Skeletal muscle tissue (tissue), 5 donors: ENCODE data around the gene ZNF573. TPM values are rescaled to one million over a fixed set of nuclear protein-coding genes. Genes with fewer than 3 reads are reported as not detected.

Source experiments
- H3K27ac ChIP-seq: one replicate; pipeline ENCODE4 v1.7.0; 2013; ENCODE audit warnings: mild to moderate bottlenecking, low read depth, low read length, inconsistent platforms
- H3K27me3 ChIP-seq, 3 donors: one replicate each; pipeline ENCODE4 v1.7.0; 2013; ENCODE audit warnings: low read length in 3 of 3; ENCODE audit not compliant: control insufficient read depth in 3 of 3, insufficient read depth in 3 of 3
- H3K36me3 ChIP-seq, 3 donors: one replicate each; pipeline ENCODE4 v1.7.0; 2013; ENCODE audit warnings: low read length in 3 of 3; ENCODE audit not compliant: control insufficient read depth in 3 of 3, insufficient read depth in 3 of 3
- H3K4me1 ChIP-seq, 3 donors: one replicate each; pipeline ENCODE4 v1.7.0; 2013; ENCODE audit warnings: low read length in 3 of 3, mild to moderate bottlenecking in 3 of 3; ENCODE audit not compliant: control insufficient read depth in 3 of 3, insufficient read depth in 3 of 3
- H3K4me3 ChIP-seq, 3 donors: one replicate each; pipeline ENCODE4 v1.7.0; 2013; ENCODE audit warnings: low read length in 3 of 3
- H3K9ac ChIP-seq, 3 donors: one replicate each; pipeline ENCODE4 v1.7.0; 2013; ENCODE audit warnings: low read length in 3 of 3, mild to moderate bottlenecking in 3 of 3, moderate library complexity in 2 of 3, low read depth in 1 of 3
- H3K9me3 ChIP-seq, 3 donors: one replicate each; pipeline ENCODE4 v1.7.0; 2013; ENCODE audit warnings: low read length in 3 of 3; ENCODE audit not compliant: control insufficient read depth in 3 of 3
- small RNA-seq: library from RNA; depleted of rRNA; stranded (forward); fragments of <200 nt; gene quantifications from one replicate; pipeline ENCODE3, GENCODE V24; 2014
- total RNA-seq: library from RNA; depleted of rRNA; stranded (reverse); fragments of >200 nt; gene quantifications from one replicate; pipeline ENCODE4 v1.2.3, GENCODE V29; 2014
- donor health status: Osteomylitis.

The ZNF573 gene
- total RNA-seq, 1 donor from 2014 or later: 14.1 TPM

- no peaks in the 10 kb centered on the region for H3K27me3 ChIP-seq
- peaks cover 0 to 12% (median 9%) of the 10 kb centered on the region in 3 donors for H3K9me3 ChIP-seq
- H3K4me3 ChIP-seq: no peak overlapping the region
- H3K36me3 ChIP-seq: peaks cover 14 to 31% (median 28%) of the 10 kb centered on the region in 3 donors
- H3K9ac ChIP-seq: no peak overlapping the region
- H3K27ac ChIP-seq: no peak overlapping the region
- H3K4me1 ChIP-seq: no peaks in the 10 kb centered on the region
These were observed 81.2 kb downstream of the ZNF573 start for GRCh38 chr19:37698216-37698615.

- Histone ChIP-seq H3K4me1 (peaks cover 0 to 4% (median 0%) of the 10 kb centered on the region in 3 donors), H3K36me3 (peaks cover 14 to 31% (median 28%) of the 10 kb centered on the region in 3 donors), H3K9ac (no peak overlapping the region), H3K4me3 (no peak overlapping the region), H3K27me3 (no peaks in the 10 kb centered on the region), H3K27ac (no peak overlapping the region), H3K9me3 (peaks cover 0 to 12% (median 11%) of the 10 kb centered on the region in 3 donors)
These were observed 84.1 kb downstream of the ZNF573 start for GRCh38 chr19:37695144-37695899.

- Histone ChIP-seq H3K27me3 (no peaks in the 10 kb centered on the region), H3K27ac (no peak overlapping the region), H3K4me3 (no peak overlapping the region), H3K4me1 (peaks cover 0 to 4% (median 0%) of the 10 kb centered on the region in 3 donors), H3K36me3 (peaks cover 8 to 15% (median 12%) of the 10 kb centered on the region in 3 donors), H3K9me3 (peaks cover 0 to 12% (median 11%) of the 10 kb centered on the region in 3 donors), H3K9ac (no peak overlapping the region)
These were observed 86.3 kb downstream of the ZNF573 start for GRCh38 chr19:37692956-37693620.

GRCh38 chr19:37691881-37692504 lies 87.4 kb downstream of the ZNF573 start:
- peaks cover 0 to 4% (median 0%) of the 10 kb centered on the region in 3 donors for H3K4me1 ChIP-seq
- H3K36me3 ChIP-seq: peaks cover 6 to 7% (median 6%) of the 10 kb centered on the region in 3 donors
- H3K27me3 ChIP-seq: no peaks in the 10 kb centered on the region
- peak overlapping the region; percentile 72 to 87 (median 82) for H3K9ac ChIP-seq
- H3K9me3 ChIP-seq: peaks cover 0 to 8% (median 6%) of the 10 kb centered on the region in 3 donors
- peak overlapping the region; percentile 83 to 94 (median 86) for H3K4me3 ChIP-seq
- peak overlapping the region; percentile 51 for H3K27ac ChIP-seq

Small RNA genes within 50 kb of the gene (small RNA-seq; reads per million reads assigned to genes)
- not detected for gene SELENOKP1

Other genes with a start within 250 kb of the ZNF573 start
- 4.7 TPM for gene ZNF571, start 184.8 kb downstream of the ZNF573 start, total RNA-seq
- gene ZNF540, start 184.7 kb downstream of the ZNF573 start, total RNA-seq: 1.6 TPM
- 22.4 TPM for gene ZFP30, start 124.1 kb downstream of the ZNF573 start, total RNA-seq
- gene ZNF607, start 59.8 kb downstream of the ZNF573 start, total RNA-seq: 9.4 TPM
- gene WDR87, start 127.0 kb upstream of the ZNF573 start, total RNA-seq: not detected
- gene SIPA1L3, start 127.6 kb upstream of the ZNF573 start, total RNA-seq: 3.7 TPM